B cell (primary cell): ENCODE measurements around the gene CADM1. TPM values are rescaled to one million over a fixed set of nuclear protein-coding genes. Genes with fewer than 3 reads are reported as not detected.

ENCODE experiments used
- ATAC-seq: fragments of 200-7000 bp; cut with Tn5 transposase; one replicate; pipeline ENCODE4 v1.10.0; 2021; ENCODE audit warnings: low read depth, mild to moderate bottlenecking, moderate number of reproducible peaks, moderate library complexity
- CTCF ChIA-PET: fragments of 350-600 bp; sonication (Branson Sonifier 250); formaldehyde crosslinking; loops from one replicate; lab custom pipeline; 2021; ENCODE audit warnings: antibody characterized with exemption, inconsistent platforms; lab: Charles Lee
- POLR2A ChIA-PET: fragments of 350-600 bp; sonication (Branson Sonifier 250); formaldehyde crosslinking; loops from one replicate; lab custom pipeline; 2021; ENCODE audit warnings: antibody characterized with exemption; lab: Charles Lee
- DNase-seq: peaks from one replicate; pipeline ENCODE4 v3.0.0; 2013
- H2AFZ ChIP-seq: 2 replicates; pipeline ENCODE4 v1.6.1; 2012; ENCODE audit warnings: mild to moderate bottlenecking, low read depth, low read length; ENCODE audit not compliant: insufficient read depth, poor library complexity, severe bottlenecking
- H3K27ac ChIP-seq, 2 donors: 1 replicate in 1 of 2; 2 replicates in 1 of 2; pipeline ENCODE4 v1.5.1; 2012 to 2013; ENCODE audit warnings: low read length in 2 of 2, mild to moderate bottlenecking in 2 of 2, moderate library complexity in 1 of 2
- H3K27me3 ChIP-seq, 4 experiments: fragments of 200-600 bp in 1 of 4; sonication (generic) in 1 of 4; replicated peaks in 1 of 4; 1 replicate in 2 of 4; 2 replicates in 2 of 4; pipeline versions ENCODE4 v1.6.1 to v1.7.0; 2013 to 2016; ENCODE audit warnings: low read length in 3 of 4, mild to moderate bottlenecking in 2 of 4, mixed read lengths in 1 of 4, moderate library complexity in 1 of 4; ENCODE audit not compliant: insufficient read depth in 4 of 4, control insufficient read depth in 3 of 4; ENCODE audit errors: control extremely low read depth in 1 of 4
- H3K36me3 ChIP-seq, 2 experiments: replicated peaks in 1 of 2; 1 replicate in 1 of 2; 2 replicates in 1 of 2; pipeline versions ENCODE4 v1.6.1 to v1.7.1; 2013; ENCODE audit warnings: low read length in 1 of 2; ENCODE audit not compliant: insufficient read depth in 2 of 2, control insufficient read depth in 1 of 2; ENCODE audit errors: control extremely low read depth in 1 of 2, extremely low read depth in 1 of 2
- H3K4me1 ChIP-seq, 2 donors: fragments of 200-600 bp in 1 of 2; sonication (generic) in 1 of 2; 1 replicate in 1 of 2; 2 replicates in 1 of 2; pipeline versions ENCODE4 v1.5.1 to v1.6.1; 2013 to 2017; ENCODE audit warnings: low read length in 2 of 2; ENCODE audit not compliant: control insufficient read depth in 2 of 2, insufficient read depth in 2 of 2
- H3K4me2 ChIP-seq: replicated peaks from 2 replicates; pipeline ENCODE3; 2012; ENCODE audit warnings: mild to moderate bottlenecking, low read depth, low read length; ENCODE audit not compliant: poor library complexity, severe bottlenecking
- H3K4me3 ChIP-seq, 5 experiments: fragments of 200-600 bp in 1 of 5; sonication (generic) in 1 of 5; 1 replicate in 3 of 5; 2 replicates in 2 of 5; pipeline versions ENCODE4 v1.5.1 to v1.7.0; 2011 to 2016; ENCODE audit warnings: low read length in 4 of 5, mild to moderate bottlenecking in 4 of 5, low read depth in 2 of 5, control low read depth in 1 of 5, moderate library complexity in 1 of 5; ENCODE audit not compliant: insufficient read depth in 1 of 5; ENCODE audit errors: control extremely low read depth in 1 of 5, extremely low read depth in 1 of 5
- H3K79me2 ChIP-seq: fragments of 200-600 bp; sonication (generic); one replicate; pipeline ENCODE4 v1.6.0; 2016; ENCODE audit warnings: low read length; ENCODE audit not compliant: control insufficient read depth, insufficient read depth
- H3K9ac ChIP-seq: fragments of 200-600 bp; sonication (generic); 2 replicates; pipeline ENCODE4 v1.6.1; 2017; ENCODE audit warnings: mild to moderate bottlenecking, low read length, moderate library complexity
- H3K9me3 ChIP-seq, 3 donors: one replicate each; pipeline versions ENCODE4 v1.6.1 to v1.7.1; 2013; ENCODE audit warnings: low read length in 2 of 3; ENCODE audit not compliant: control insufficient read depth in 2 of 3, insufficient read depth in 1 of 3; ENCODE audit errors: control extremely low read depth in 1 of 3
- H4K20me1 ChIP-seq: 2 replicates; pipeline ENCODE4 v1.6.0; 2012; ENCODE audit warnings: mild to moderate bottlenecking, low read length; ENCODE audit not compliant: insufficient read depth, control insufficient read depth, poor library complexity, severe bottlenecking
- H3K27ac Mint-ChIP-seq: one replicate; pipeline ENCODE4 v1.8.0; 2021; ENCODE audit warnings: mixed read lengths
- H3K27me3 Mint-ChIP-seq: one replicate; pipeline ENCODE4 v1.8.0; 2021; ENCODE audit warnings: mixed read lengths
- H3K4me1 Mint-ChIP-seq: one replicate; pipeline ENCODE4 v1.8.0; 2021; ENCODE audit warnings: mixed read lengths
- H3K4me3 Mint-ChIP-seq: one replicate; pipeline ENCODE4 v1.8.0; 2021; ENCODE audit warnings: mixed read lengths
- H3K9me3 Mint-ChIP-seq: one replicate; pipeline ENCODE4 v1.8.0; 2022; ENCODE audit warnings: mixed read lengths; ENCODE audit not compliant: insufficient read depth
- CTCF ChIP-seq: fragments of 200-600 bp; IDR thresholded peaks from one replicate; pipeline ENCODE4 v1.8.0; 2022; ENCODE audit warnings: antibody characterized with exemption, mild to moderate bottlenecking
- EZH2 ChIP-seq: IDR thresholded peaks from 2 replicates; pipeline ENCODE4 v1.6.1; 2012; ENCODE audit warnings: borderline replicate concordance, low read depth, mild to moderate bottlenecking, moderate library complexity, low read length; ENCODE audit not compliant: insufficient read depth, poor library complexity, severe bottlenecking
- WGBS: methylation state at CpG from one replicate; pipeline ENCODE4 v1.1.5; 2013; ENCODE audit warnings: missing lambda C conversion rate; ENCODE audit not compliant: insufficient coverage; 5-methylcytosine and 5-hydroxymethylcytosine counted together
- intact Hi-C: fragments of 100-400 bp; cut with micrococcal nuclease; formaldehyde crosslinking; loops from one replicate; pipeline ENCODE4 v1.10.0; 2022
- polyA plus RNA-seq: library from polyadenylated mRNA; depleted of rRNA; stranded (reverse); fragments of >200 nt; gene quantifications from 2 replicates; pipeline ENCODE4 v1.2.3, GENCODE V29; 2012
- total RNA-seq, 2 donors: library from RNA; stranded (reverse); fragments of 120-200 nt in 1 of 2; gene quantifications; 1 replicate in 1 of 2; 2 replicates in 1 of 2; pipeline versions ENCODE4 v1.2.3 to v1.2.4, GENCODE V29; 2013 to 2022

Gene CADM1
- total and polyA plus RNA-seq, 2 donors (not counting 1 experiment from before 2014, with no cell fraction given) = 0.43 to 0.49 TPM

GRCh38 chr11:115325523-115325922 lies 178.7 kb downstream of the CADM1 start:
- no peak overlapping the region for H3K9ac ChIP-seq
- WGBS = 100% methylated on average over 1 of the region's 1 CpG
- ChIA-PET POLR2A (no interaction called here), CTCF (interaction anchor here (1.2 to 1.6 kb wide), 3 partner anchors 9 to 1316 kb away, joined by 3 to 6 read pairs (median 4); no protein-coding TSS in a partner anchor)
- no peak for TF ChIP-seq EZH2
- no peak for TF ChIP-seq CTCF
- H3K79me2 ChIP-seq = no peaks in the 10 kb centered on the region
- intact Hi-C loops = no loop called here
- ATAC-seq (no peak), DNase-seq (no peak)
- no peaks in the 10 kb centered on the region for H3K4me1 Mint-ChIP-seq
- no peaks in the 10 kb centered on the region for H3K27me3 ChIP-seq
- H3K4me2 ChIP-seq = no peak overlapping the region
- H3K9me3 ChIP-seq = no peaks in the 10 kb centered on the region
- peaks cover 3% of the 10 kb centered on the region for H3K27me3 Mint-ChIP-seq
- H3K4me3 ChIP-seq = no peak overlapping the region
- H3K4me3 Mint-ChIP-seq = no peak overlapping the region
- H2AFZ ChIP-seq = no peak overlapping the region
- H3K9me3 Mint-ChIP-seq = no peaks in the 10 kb centered on the region
- no peak overlapping the region for H3K27ac Mint-ChIP-seq
- H3K4me1 ChIP-seq = peaks cover 0 to 3% of the 10 kb centered on the region in 2 donors
- no peaks in the 10 kb centered on the region for H3K36me3 ChIP-seq
- H3K27ac ChIP-seq = no peak overlapping the region
- no peaks in the 10 kb centered on the region for H4K20me1 ChIP-seq

- no peak overlapping the region for H3K4me3 Mint-ChIP-seq
These were observed 179.4 kb downstream of the CADM1 start for GRCh38 chr11:115324581-115325432.

More at GRCh38 chr11:115324581-115325432, 179.4 kb downstream of the CADM1 start:
- ATAC-seq (no peak), DNase-seq (peak; percentile 41)
- H3K4me2 ChIP-seq = peak overlapping the region; percentile 30
- WGBS = 45% methylated on average over 7 of the region's 12 CpGs
- H3K9me3 Mint-ChIP-seq = no peaks in the 10 kb centered on the region
- H3K9ac ChIP-seq = no peak overlapping the region
- H4K20me1 ChIP-seq = no peaks in the 10 kb centered on the region
- peaks cover 3% of the 10 kb centered on the region for H3K27me3 Mint-ChIP-seq
- no peaks in the 10 kb centered on the region for H3K4me1 Mint-ChIP-seq
- intact Hi-C loops = loop anchor here (5.0 kb wide), 1 partner anchor 952 kb away; no protein-coding TSS in a partner anchor
- H3K4me1 ChIP-seq = peaks cover 0 to 3% of the 10 kb centered on the region in 2 donors
- H3K27ac ChIP-seq = no peak overlapping the region
- CTCF ChIA-PET = interaction anchor here (0.8 to 1.6 kb wide), 5 partner anchors 10 to 1317 kb away, joined by 3 to 6 read pairs (median 4); no protein-coding TSS in a partner anchor
- H3K79me2 ChIP-seq = no peaks in the 10 kb centered on the region
- peak overlapping the region; percentile 33 for H2AFZ ChIP-seq
- no peaks in the 10 kb centered on the region for H3K27me3 ChIP-seq
- no peak overlapping the region for H3K4me3 ChIP-seq
- no peak overlapping the region for H3K27ac Mint-ChIP-seq
- H3K9me3 ChIP-seq = no peaks in the 10 kb centered on the region
- H3K36me3 ChIP-seq = no peaks in the 10 kb centered on the region
- TF ChIP-seq EZH2 (no peak), CTCF (peak; percentile 61)
- POLR2A ChIA-PET = no interaction called here
